CD14-positive monocyte (primary cell): Measurements from ENCODE around the gene ASB1. TPM values are rescaled to one million over a fixed set of nuclear protein-coding genes. Genes with fewer than 3 reads are reported as not detected.

Source experiments
- DNase-seq, 3 donors: peaks; one replicate each; pipeline ENCODE4 v3.0.0-alpha.2; 2011 to 2022
- H2AFZ ChIP-seq: 2 replicates; pipeline ENCODE4 v1.6.0; 2012; ENCODE audit warnings: mild to moderate bottlenecking, low read depth, low read length, inconsistent platforms; ENCODE audit not compliant: insufficient read depth, poor library complexity, severe bottlenecking
- H3K27ac ChIP-seq, 2 donors: 1 replicate in 1 of 2; 2 replicates in 1 of 2; pipeline ENCODE4 v1.5.1; 2012 to 2013; ENCODE audit warnings: low read length in 2 of 2, control low read depth in 1 of 2, inconsistent platforms in 1 of 2, low read depth in 1 of 2, mild to moderate bottlenecking in 1 of 2
- H3K27me3 ChIP-seq, 2 donors: one replicate each; pipeline versions ENCODE4 v1.6.0 to v1.6.1; 2011 to 2013; ENCODE audit warnings: low read length in 2 of 2; ENCODE audit not compliant: control insufficient read depth in 2 of 2, insufficient read depth in 2 of 2
- H3K36me3 ChIP-seq, 2 donors: replicated peaks in 1 of 2; 1 replicate in 1 of 2; 2 replicates in 1 of 2; pipeline versions ENCODE4 v1.5.1 to v1.6.1; 2012 to 2013; ENCODE audit warnings: low read length in 2 of 2, control low read depth in 1 of 2, inconsistent platforms in 1 of 2, mild to moderate bottlenecking in 1 of 2; ENCODE audit not compliant: insufficient read depth in 2 of 2, control insufficient read depth in 1 of 2
- H3K4me1 ChIP-seq, 2 donors: 1 replicate in 1 of 2; 2 replicates in 1 of 2; pipeline versions ENCODE4 v1.5.1 to v1.6.1; 2012 to 2013; ENCODE audit warnings: low read length in 2 of 2, control low read depth in 1 of 2, inconsistent platforms in 1 of 2, mild to moderate bottlenecking in 1 of 2, moderate library complexity in 1 of 2; ENCODE audit not compliant: insufficient read depth in 2 of 2, control insufficient read depth in 1 of 2
- H3K4me2 ChIP-seq: replicated peaks from 2 replicates; pipeline ENCODE3; 2012; ENCODE audit warnings: low read length, moderate library complexity, mild to moderate bottlenecking; ENCODE audit not compliant: poor library complexity, severe bottlenecking; ENCODE audit errors: extremely low read depth
- H3K4me3 ChIP-seq, 3 experiments: fragments of 200-600 bp in 1 of 3; sonication (generic) in 1 of 3; replicated peaks in 1 of 3; 1 replicate in 2 of 3; 2 replicates in 1 of 3; pipeline ENCODE4 v1.5.1; 2011 to 2013; ENCODE audit warnings: low read length in 3 of 3, mild to moderate bottlenecking in 3 of 3, control low read depth in 2 of 3, low read depth in 2 of 3, inconsistent platforms in 1 of 3, moderate library complexity in 1 of 3
- H3K79me2 ChIP-seq: 2 replicates; pipeline ENCODE4 v1.6.0; 2012; ENCODE audit warnings: mild to moderate bottlenecking, control low read depth, inconsistent platforms, low read length, moderate library complexity; ENCODE audit not compliant: insufficient read depth
- H3K9ac ChIP-seq: 2 replicates; pipeline ENCODE4 v1.6.0; 2017; ENCODE audit warnings: low read length, mild to moderate bottlenecking; ENCODE audit not compliant: insufficient read depth, poor library complexity, severe bottlenecking
- H3K9me3 ChIP-seq, 2 donors: replicated peaks in 1 of 2; 1 replicate in 1 of 2; 2 replicates in 1 of 2; pipeline versions ENCODE4 v1.5.1 to v1.6.1; 2012 to 2013; ENCODE audit warnings: low read length in 2 of 2, control low read depth in 1 of 2; ENCODE audit not compliant: control insufficient read depth in 1 of 2, insufficient read depth in 1 of 2
- H4K20me1 ChIP-seq: 2 replicates; pipeline ENCODE4 v1.6.0; 2012; ENCODE audit warnings: mild to moderate bottlenecking, low read length, control low read depth, moderate library complexity; ENCODE audit not compliant: insufficient read depth
- H3K27ac Mint-ChIP-seq, 7 donors: one replicate each; pipeline ENCODE4 v1.8.0; 2020; ENCODE audit warnings: mild to moderate bottlenecking in 7 of 7, mixed read lengths in 7 of 7, moderate library complexity in 6 of 7, inconsistent platforms in 2 of 7
- H3K27me3 Mint-ChIP-seq, 3 donors: one replicate each; pipeline ENCODE4 v1.8.0; 2021 to 2022; ENCODE audit warnings: low read depth in 3 of 3, mild to moderate bottlenecking in 3 of 3, mixed read lengths in 3 of 3, moderate library complexity in 3 of 3, inconsistent platforms in 1 of 3
- H3K36me3 Mint-ChIP-seq, 2 donors: one replicate each; pipeline ENCODE4 v1.8.0; 2020; ENCODE audit warnings: mixed read lengths in 2 of 2, inconsistent platforms in 1 of 2, mild to moderate bottlenecking in 1 of 2
- H3K4me1 Mint-ChIP-seq: one replicate; pipeline ENCODE4 v1.8.0; 2020; ENCODE audit warnings: mild to moderate bottlenecking, mixed read lengths
- H3K4me3 Mint-ChIP-seq, 2 donors: one replicate each; pipeline ENCODE4 v1.8.0; 2020; ENCODE audit warnings: mild to moderate bottlenecking in 2 of 2, mixed read lengths in 2 of 2, moderate library complexity in 1 of 2
- H3K9me3 Mint-ChIP-seq, 7 donors: one replicate each; pipeline ENCODE4 v1.8.0; 2020 to 2022; ENCODE audit warnings: mixed read lengths in 7 of 7, mild to moderate bottlenecking in 6 of 7, moderate library complexity in 6 of 7, inconsistent platforms in 2 of 7
- CTCF ChIP-seq: fragments of 200-600 bp; IDR thresholded peaks from one replicate; pipeline ENCODE4 v1.8.0; 2022; ENCODE audit warnings: antibody characterized with exemption, mild to moderate bottlenecking
- WGBS: methylation state at CpG from one replicate; pipeline ENCODE4 v1.1.5; 2013; ENCODE audit warnings: missing lambda C conversion rate; ENCODE audit not compliant: insufficient coverage; 5-methylcytosine and 5-hydroxymethylcytosine counted together
- intact Hi-C, 2 donors: fragments of 100-400 bp; cut with micrococcal nuclease; formaldehyde crosslinking; loops; one replicate each; pipeline versions ENCODE4 v1.15.0 to v1.15.1; 2023
- polyA plus RNA-seq, 3 donors: library from polyadenylated mRNA; depleted of rRNA in 1 of 3; unstranded in 2 of 3; stranded (reverse) in 1 of 3; fragments of 300-500 nt in 2 of 3; fragments of >200 nt in 1 of 3; fragmentation: Illumina TruSeq in 2 of 3; gene quantifications; 1 replicate in 2 of 3; 2 replicates in 1 of 3; pipeline ENCODE4 v1.2.3, GENCODE V29; 2012 to 2021

ASB1 gene
- polyA plus RNA-seq, 3 donors = 15.1 to 22.0 (median 16.0) TPM

GRCh38 chr2:238465487-238466242 lies 38.9 kb downstream of the ASB1 start:
- Histone ChIP-seq H3K4me1 (no peaks in the 10 kb centered on the region), H2AFZ (no peak overlapping the region), H3K4me2 (no peak overlapping the region), H3K9ac (no peak overlapping the region), H3K27ac (no peak overlapping the region), H3K79me2 (no peaks in the 10 kb centered on the region), H3K36me3 (no peaks in the 10 kb centered on the region), H3K4me3 (no peak overlapping the region), H3K9me3 (peaks cover 0 to 3% of the 10 kb centered on the region in 2 donors), H3K27me3 (no peaks in the 10 kb centered on the region), H4K20me1 (no peaks in the 10 kb centered on the region)
- H3K4me1 Mint-ChIP-seq = peaks cover 1% of the 10 kb centered on the region
- no peak for DNase-seq
- H3K27ac Mint-ChIP-seq = no peak overlapping the region
- WGBS = 95% methylated on average over 11 of the region's 22 CpGs
- no peaks in the 10 kb centered on the region for H3K36me3 Mint-ChIP-seq
- peaks cover 0 to 6% (median 4%) of the 10 kb centered on the region in 3 donors for H3K27me3 Mint-ChIP-seq
- peaks cover 6 to 15% (median 13%) of the 10 kb centered on the region in 7 donors for H3K9me3 Mint-ChIP-seq
- H3K4me3 Mint-ChIP-seq = no peak overlapping the region
- intact Hi-C loops = no loop called here
- no peak for TF ChIP-seq CTCF

DNA sequence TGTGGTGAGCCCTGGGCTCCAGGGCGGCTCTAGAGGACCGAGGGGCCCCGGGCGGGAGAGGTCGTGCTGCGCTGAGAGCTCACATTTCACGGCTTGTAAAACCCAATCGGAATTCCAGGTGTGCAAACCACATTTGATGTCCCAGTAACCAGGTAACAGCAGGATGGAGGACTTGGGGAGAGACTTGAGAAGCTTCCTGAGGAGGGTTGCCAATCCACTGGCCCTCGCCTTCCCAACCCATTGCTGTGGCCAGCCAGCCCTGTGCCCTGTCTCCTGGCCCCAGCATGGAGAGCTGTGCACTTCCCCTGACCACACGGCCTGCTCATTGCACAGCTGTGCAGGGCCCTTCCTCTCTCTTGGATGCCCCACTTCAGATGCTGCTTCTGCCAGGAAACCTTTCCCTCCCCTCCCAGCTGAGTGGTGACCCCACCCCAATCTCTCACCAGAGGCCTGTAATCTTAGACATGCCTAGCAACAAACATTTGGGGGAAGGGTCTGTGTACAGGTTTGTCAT lies 39.6 kb downstream of the ASB1 start:
- no peak for DNase-seq
- H3K9ac ChIP-seq = no peak overlapping the region
- peaks cover 1% of the 10 kb centered on the region for H3K4me1 Mint-ChIP-seq
- no peak for TF ChIP-seq CTCF
- H3K4me2 ChIP-seq = no peak overlapping the region
- H3K4me1 ChIP-seq = no peaks in the 10 kb centered on the region
- H3K79me2 ChIP-seq = no peaks in the 10 kb centered on the region
- H3K27me3 Mint-ChIP-seq = peaks cover 0 to 6% (median 5%) of the 10 kb centered on the region in 3 donors
- no peaks in the 10 kb centered on the region for H3K36me3 Mint-ChIP-seq
- peaks cover 6 to 17% (median 13%) of the 10 kb centered on the region in 7 donors for H3K9me3 Mint-ChIP-seq
- WGBS = 85% methylated on average over 9 of the region's 10 CpGs
- no peak overlapping the region for H3K4me3 ChIP-seq
- intact Hi-C loops = no loop called here
- H3K27ac Mint-ChIP-seq = no peak overlapping the region
- H3K36me3 ChIP-seq = no peaks in the 10 kb centered on the region
- no peak overlapping the region for H3K4me3 Mint-ChIP-seq
- no peaks in the 10 kb centered on the region for H3K27me3 ChIP-seq
- peaks cover 0 to 3% of the 10 kb centered on the region in 2 donors for H3K9me3 ChIP-seq
- no peaks in the 10 kb centered on the region for H4K20me1 ChIP-seq
- H2AFZ ChIP-seq = no peak overlapping the region
- H3K27ac ChIP-seq = no peak overlapping the region
